Measurements from ENCODE around the gene DNAJC18.
"Not testable (repeated sequence)": the region's sequence is repeated elsewhere in the genome, so short reads cannot be mapped to it uniquely, and the experiment has no call there.

DNAJC18 gene

DNA sequence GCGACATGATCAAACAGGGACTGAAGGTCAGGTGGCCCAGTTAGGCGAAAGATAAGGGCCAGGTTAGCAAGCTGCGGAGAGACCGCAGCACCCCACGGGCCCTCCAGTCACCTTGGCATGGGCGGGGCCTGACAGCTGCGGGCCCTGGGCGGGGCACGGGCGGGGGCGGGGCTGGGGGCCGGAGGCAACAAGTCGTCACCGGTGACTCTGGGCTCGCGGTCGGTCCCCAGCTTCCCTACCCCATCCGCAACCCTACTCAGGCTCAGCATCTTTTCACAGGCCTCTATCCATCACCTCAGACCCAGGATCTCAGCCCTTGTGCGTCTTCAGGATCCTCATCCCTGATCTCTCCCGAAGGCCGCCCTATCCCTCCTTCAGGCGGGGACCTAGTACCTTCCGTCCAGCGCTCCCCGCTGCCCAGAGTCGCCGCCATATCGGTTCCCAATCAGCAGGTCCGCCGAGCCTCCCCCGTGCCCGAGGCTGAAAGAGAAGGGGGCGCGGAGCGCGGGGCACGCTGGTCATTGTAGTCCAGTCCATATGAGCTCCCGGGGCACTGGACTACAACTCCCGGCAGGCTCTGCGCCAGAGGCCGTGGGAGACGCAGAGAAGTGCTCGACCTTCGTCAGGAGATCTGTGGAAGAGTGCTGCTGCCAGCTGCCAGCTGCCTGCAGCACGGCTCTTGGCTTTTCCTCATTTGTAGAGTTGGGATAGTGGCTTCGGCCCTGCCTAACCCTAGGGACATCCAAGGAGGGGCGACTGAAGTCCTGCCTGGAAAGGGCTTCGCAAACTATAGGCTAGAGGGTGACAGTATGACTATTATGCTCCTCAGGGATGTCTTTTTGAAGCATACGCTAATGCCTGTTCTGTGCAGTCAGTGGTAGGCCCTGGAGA lies at the start of gene DNAJC18:
TSS of gene DNAJC18 (minus strand) at position 513 of the 891 bp plus-strand sequence. CDS start at position 433, 80 bp downstream.
- DNase-seq: peak; percentile 86

- DNase-seq: no peak
These were observed 48.9 kb upstream of the DNAJC18 start for GRCh38 chr5:139488260-139488659.

DNA sequence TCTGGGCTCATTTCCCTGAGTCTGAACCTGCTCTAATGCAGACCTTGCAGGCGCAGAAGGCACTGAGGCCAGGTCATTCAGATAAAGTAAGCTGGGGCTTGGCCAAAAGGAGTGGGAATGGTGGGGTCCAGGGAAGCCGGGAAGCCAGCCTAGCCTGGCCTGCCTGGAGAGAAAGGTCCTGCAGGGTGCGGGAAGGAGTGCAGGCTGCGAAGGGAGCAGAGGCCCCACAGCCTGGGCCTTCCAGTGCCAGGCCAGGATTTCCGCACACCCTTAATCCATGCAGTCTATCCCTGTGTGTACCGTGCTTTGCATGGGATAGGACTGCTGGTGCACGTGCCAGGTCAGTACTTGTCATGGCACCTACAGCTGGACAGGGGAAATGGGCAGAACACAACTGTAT lies 46.9 kb upstream of the DNAJC18 start:
- DNase-seq: no peak

DNA sequence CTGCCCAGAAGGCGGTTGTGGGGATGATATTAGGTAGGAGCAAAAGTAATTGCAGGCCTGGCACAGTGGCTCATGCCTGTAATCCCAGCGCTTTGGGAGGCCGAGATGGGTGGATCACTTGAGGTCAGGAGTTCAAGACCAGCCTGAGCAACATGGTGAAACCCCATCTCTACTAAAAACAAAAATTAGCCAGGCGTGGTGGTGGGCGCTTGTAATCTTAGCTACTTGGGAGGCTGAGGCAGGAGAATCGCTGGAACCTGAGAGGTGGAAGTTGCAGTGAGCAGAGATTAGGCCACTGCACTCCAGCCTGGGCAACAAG lies 43.5 kb upstream of the DNAJC18 start:
- DNase-seq: not testable (repeated sequence)

DNA sequence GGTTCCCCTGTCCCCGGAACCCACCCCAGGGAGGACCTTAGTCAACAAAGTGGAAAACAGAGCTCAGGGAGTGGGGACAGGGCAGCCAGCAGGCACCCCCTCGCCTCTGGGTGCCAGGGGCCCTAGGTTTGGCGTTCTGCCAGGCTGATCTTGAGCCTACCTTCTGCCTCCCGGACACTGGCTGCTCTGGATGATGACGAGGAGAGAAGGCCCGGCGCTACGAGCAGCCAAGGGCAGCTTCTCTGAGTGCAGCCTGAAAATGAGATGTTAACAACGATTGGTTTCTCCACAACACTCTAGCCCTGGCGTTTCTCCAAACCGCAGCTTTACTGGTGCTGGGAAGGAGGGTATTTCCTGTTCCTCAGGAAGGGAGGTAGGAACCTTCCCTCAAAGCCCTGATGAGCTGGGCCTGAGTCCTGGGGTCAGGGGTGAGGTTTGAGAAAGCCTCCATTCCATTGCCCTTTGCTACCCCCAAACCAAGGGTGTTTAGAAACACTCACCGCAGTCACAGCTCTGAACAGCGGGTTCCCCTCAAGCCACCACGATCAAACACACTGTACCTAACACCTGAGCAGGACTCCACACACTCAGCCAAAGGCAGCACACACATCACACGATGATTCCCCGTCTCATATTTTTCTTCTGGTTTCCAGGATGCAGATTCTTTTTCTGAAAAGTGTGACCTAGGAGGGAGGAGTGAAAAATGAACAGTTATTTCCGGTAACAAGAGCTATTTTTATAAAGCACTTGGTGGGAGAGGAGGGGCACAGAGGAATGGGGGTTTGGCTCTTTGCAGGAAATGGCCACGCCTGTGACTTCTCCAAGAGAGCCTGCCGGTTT lies 42.9 kb upstream of the DNAJC18 start, which contains the start of gene STING1:
TSS of gene STING1 (minus strand) at position 709 of the 840 bp plus-strand sequence. CDS start 1,054 bp downstream, outside the sequence.
- peak; percentile 53 for DNase-seq

DNA sequence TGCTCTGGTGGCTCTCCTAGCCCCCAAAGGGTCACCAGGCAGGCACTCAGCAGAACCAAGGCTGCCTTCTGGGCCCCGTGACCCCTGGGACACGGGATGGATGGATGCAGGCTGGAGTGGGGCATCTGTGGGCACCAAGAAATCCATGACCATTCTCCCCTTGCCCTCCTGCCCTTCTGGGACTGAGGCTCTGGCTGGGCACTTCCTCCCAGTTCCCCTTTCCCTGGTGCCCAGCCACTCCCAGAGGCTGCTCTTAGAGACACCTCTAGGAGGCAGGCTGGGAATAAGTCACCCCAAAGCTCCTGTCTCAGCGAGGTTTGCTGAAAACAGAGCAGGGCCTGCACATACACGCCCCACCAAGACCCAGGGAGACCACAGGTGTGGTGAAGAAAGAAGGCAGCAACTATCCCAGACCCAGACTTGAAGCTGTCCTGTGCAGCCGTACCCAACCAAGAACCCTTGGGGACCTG lies 42.3 kb upstream of the DNAJC18 start:
- no peak for DNase-seq

- no peak for DNase-seq
These were observed 41.8 kb upstream of the DNAJC18 start for GRCh38 chr5:139481122-139481533.

DNA sequence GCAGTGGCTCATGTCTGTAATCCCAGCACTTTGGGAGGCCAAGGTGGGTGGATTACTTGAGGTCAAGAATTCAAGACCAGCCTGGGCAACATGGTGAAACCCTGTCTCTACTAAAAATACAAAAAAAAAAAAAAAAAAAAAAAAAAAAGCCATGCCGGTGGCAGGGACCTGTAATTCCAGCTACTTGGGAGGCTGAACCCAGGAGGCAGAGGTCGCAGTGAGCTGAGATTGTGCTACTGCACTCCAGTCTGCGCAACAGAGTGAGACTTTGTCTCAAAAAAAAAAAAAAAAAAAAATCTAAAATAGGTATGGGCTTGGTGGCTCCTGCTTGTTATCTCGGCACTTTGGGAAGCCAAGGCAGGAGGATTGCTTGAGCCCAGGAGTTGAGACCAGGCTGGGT lies 40.4 kb upstream of the DNAJC18 start:
- DNase-seq: not testable (repeated sequence)

DNA sequence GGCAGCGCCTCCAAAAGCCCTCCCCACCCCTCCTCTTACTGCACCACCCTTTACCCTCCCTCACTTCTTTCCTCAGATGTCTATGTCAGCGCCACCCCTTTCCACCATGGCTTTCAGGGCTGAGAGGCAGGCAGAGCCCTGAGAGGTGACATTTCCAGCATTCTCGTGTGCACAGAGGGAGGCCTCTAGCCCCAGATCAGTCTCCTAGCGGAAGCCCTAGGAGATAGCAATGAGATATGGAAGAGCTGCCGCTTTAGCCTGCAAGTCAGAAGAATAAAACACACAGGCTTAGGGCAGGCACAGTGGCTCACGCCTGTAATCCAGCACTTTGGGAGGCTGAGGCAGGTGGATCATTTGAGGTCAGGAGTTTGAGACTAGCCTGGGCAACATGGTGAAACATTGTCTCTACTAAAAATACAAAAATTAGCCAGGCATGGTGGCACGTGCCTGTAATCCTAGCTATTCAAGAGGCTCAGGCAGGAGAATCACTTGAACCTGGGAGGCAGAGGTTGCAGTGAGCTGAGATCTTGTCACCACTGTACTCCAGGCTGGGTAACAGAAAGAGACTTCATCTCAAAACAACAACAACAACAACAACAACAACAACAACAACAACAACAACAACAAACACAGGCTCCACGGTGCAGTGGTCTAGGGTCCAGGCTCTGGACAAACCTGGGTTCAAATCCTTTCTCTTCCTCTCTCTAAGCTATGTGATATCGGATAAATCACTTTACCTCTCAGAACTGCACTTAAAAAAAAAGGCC lies 39.5 kb upstream of the DNAJC18 start:
- not testable (repeated sequence) for DNase-seq

GRCh38 chr5:139475865-139476617 lies 36.7 kb upstream of the DNAJC18 start:
- DNase-seq: no peak

- no peak for DNase-seq
These were observed 35.8 kb upstream of the DNAJC18 start for GRCh38 chr5:139474890-139475791.

DNA sequence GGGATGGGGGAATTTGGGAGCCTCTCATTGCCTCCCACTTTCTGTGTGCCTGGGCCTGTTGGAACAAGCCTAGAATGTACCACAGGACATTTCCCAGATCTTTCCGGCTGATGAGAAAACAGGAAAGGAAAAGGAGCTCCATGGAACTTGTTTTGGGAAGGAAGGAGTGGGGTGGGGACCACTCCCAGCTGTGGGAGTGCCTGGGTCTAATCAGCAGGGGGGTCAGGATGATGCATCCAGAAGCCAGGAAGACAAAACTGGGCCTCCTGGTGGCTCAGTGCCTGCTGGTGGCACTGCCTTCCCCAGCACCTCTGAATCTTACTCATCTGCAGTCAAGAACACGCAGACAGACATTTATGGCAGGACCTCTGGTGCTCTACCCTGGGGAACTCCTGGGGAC lies 34.2 kb upstream of the DNAJC18 start:
- no peak for DNase-seq

- DNase-seq: no peak
These were observed 33.8 kb upstream of the DNAJC18 start for GRCh38 chr5:139473105-139473504.

DNA sequence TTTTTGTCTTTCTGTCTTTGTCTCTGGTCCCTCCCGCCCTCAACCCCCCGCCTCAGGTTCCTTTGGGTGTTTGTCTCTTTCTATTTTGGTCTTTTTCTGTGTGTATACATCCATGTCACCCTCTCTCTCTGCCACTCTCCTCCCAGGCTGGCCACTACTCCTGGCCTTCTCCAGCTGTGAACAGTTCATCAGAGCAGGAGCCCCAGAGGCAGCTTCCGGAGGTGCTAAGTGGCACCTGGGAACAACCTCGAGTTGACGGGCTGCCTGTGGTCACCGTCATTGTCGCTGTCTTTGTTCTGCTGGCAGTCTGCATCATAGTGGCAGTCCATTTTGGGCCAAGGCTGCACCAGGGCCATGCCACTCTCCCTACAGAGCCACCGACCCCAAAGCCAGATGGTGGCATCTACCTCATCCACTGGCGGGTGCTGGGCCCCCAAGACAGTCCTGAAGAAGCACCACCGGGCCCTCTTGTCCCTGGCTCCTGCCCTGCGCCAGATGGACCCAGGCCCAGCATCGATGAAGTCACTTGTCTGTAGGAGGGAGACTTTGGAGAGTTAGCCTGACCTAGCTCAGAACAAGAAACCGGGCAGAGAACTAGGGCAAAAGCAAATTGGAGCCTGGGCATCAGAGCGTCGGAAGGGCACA lies 33.2 kb upstream of the DNAJC18 start:
- no peak for DNase-seq

GRCh38 chr5:139470821-139471300 lies 31.5 kb upstream of the DNAJC18 start, which contains the start of gene SMIM33:
TSS of gene SMIM33 (plus strand) at chr5:139471004. CDS start at chr5:139471122, 118 bp downstream.
- no peak for DNase-seq

- no peak for DNase-seq
These were observed 29.2 kb upstream of the DNAJC18 start for GRCh38 chr5:139468421-139468931.

- no peak for DNase-seq
These were observed 23.4 kb upstream of the DNAJC18 start, which contains the start of gene ECSCR for GRCh38 chr5:139462586-139463276. TSS of gene ECSCR (minus strand) at chr5:139462743. CDS start at chr5:139462670, 73 bp downstream.

DNA sequence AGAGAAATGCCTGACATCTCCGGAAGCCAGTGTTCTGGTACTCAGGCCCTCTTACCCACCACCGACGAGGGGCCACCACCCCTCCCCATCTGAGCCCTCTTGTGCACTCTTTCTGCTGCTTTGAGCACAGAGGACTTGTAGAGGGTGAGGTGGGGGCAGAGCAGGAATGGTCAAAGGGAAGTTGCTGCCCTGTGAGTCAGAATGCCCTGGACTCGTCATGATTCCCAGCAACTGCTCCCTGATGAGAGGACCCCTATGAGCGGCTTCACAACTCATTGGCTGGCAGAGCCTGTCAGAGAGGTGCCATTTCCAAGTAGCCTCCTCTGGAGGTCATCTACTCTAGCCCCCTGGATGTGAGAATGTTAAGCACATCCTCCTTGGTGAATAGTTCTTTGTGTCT lies 22.4 kb upstream of the DNAJC18 start:
- DNase-seq: no peak

- DNase-seq: no peak
These were observed 21.9 kb upstream of the DNAJC18 start for GRCh38 chr5:139461176-139461575.

All from NCI-H774 (cell line).